Activated B cell treated with CpG ODN at 0.5 μM for 24 hours (primary cell): ENCODE data around the gene PSMD5. TPM values are rescaled to one million over a fixed set of nuclear protein-coding genes. Genes with fewer than 3 reads are reported as not detected.
A peak's percentile ranks its signal among the peaks of the same experiment; 100 is the strongest.

Experiments
- ATAC-seq: fragments of 200-7000 bp; cut with Tn5 transposase; one replicate; pipeline ENCODE4 v1.10.0; 2021; ENCODE audit warnings: low read depth, mild to moderate bottlenecking, moderate library complexity
- CTCF ChIA-PET: fragments of 350-600 bp; sonication (Branson Sonifier 250); formaldehyde crosslinking; loops from one replicate; lab custom pipeline; 2021; ENCODE audit warnings: antibody characterized with exemption; lab: Charles Lee
- POLR2A ChIA-PET: fragments of 350-600 bp; sonication (Branson Sonifier 250); formaldehyde crosslinking; loops from one replicate; lab custom pipeline; 2021; ENCODE audit warnings: antibody characterized with exemption; lab: Charles Lee
- DNase-seq: peaks from one replicate; pipeline ENCODE4 v3.0.0; 2022
- H3K27ac Mint-ChIP-seq: one replicate; pipeline ENCODE4 v1.8.0; 2020; ENCODE audit warnings: mixed read lengths
- H3K27me3 Mint-ChIP-seq: one replicate; pipeline ENCODE4 v1.8.0; 2021; ENCODE audit warnings: mixed read lengths
- H3K36me3 Mint-ChIP-seq: one replicate; pipeline ENCODE4 v1.8.0; 2021; ENCODE audit warnings: low read depth, mixed read lengths
- H3K4me1 Mint-ChIP-seq: one replicate; pipeline ENCODE4 v1.8.0; 2021; ENCODE audit warnings: mixed read lengths
- H3K4me3 Mint-ChIP-seq: one replicate; pipeline ENCODE4 v1.8.0; 2020; ENCODE audit warnings: mild to moderate bottlenecking, mixed read lengths
- H3K9me3 Mint-ChIP-seq: one replicate; pipeline ENCODE4 v1.8.0; 2020; ENCODE audit warnings: mixed read lengths
- CTCF ChIP-seq: fragments of 200-600 bp; IDR thresholded peaks from one replicate; pipeline ENCODE4 v1.8.0; 2022; ENCODE audit warnings: antibody characterized with exemption, mild to moderate bottlenecking
- intact Hi-C: fragments of 100-400 bp; cut with micrococcal nuclease; formaldehyde crosslinking; loops from one replicate; pipeline ENCODE4 v1.15.1; 2024
- total RNA-seq: library from RNA; stranded (reverse); gene quantifications from 2 replicates; pipeline ENCODE4 v1.2.3, GENCODE V29; 2022

The PSMD5 gene
- total RNA-seq, 1 donor from 2014 or later, result 38.9 TPM

GRCh38 chr9:120878188-120879130 is 35.7 kb upstream of the PSMD5 start:
- Mint-ChIP-seq H3K4me1 (peaks cover 49% of the 10 kb centered on the region), H3K9me3 (no peaks in the 10 kb centered on the region), H3K27me3 (peaks cover 4% of the 10 kb centered on the region), H3K27ac (peak overlapping the region; percentile 92), H3K36me3 (peaks cover 8% of the 10 kb centered on the region), H3K4me3 (peak overlapping the region; percentile 96)
- ChIA-PET POLR2A (interaction anchor here (1.3 to 3.8 kb wide), 3 partner anchors 13 to 48 kb away, joined by 3 to 33 read pairs (median 25); partner anchors contain the start of gene TRAF1), CTCF (no interaction called here)
- ATAC-seq, result no peak
- no peak for DNase-seq
- intact Hi-C loops, result no loop called here
- TF ChIP-seq CTCF, result no peak

GRCh38 chr9:120877276-120878034 is 34.7 kb upstream of the PSMD5 start:
- ATAC-seq, result peak; percentile 47
- H3K36me3 Mint-ChIP-seq, result peaks cover 14% of the 10 kb centered on the region
- DNase-seq, result peak; percentile 56
- TF ChIP-seq CTCF, result no peak
- H3K27ac Mint-ChIP-seq, result peak overlapping the region; percentile 92
- no peaks in the 10 kb centered on the region for H3K9me3 Mint-ChIP-seq
- peak overlapping the region; percentile 96 for H3K4me3 Mint-ChIP-seq
- peaks cover 54% of the 10 kb centered on the region for H3K4me1 Mint-ChIP-seq
- ChIA-PET POLR2A (interaction anchor here (0.6 to 3.8 kb wide), 12 partner anchors 9 to 84 kb away, joined by 3 to 33 read pairs (median 4); partner anchors contain the start of genes FBXW2 and TRAF1), CTCF (interaction anchor here (0.6 to 1.0 kb wide), 3 partner anchors 13 to 182 kb away, joined by 3 to 4 read pairs (median 3); no protein-coding TSS in a partner anchor)
- intact Hi-C loops, result loop anchor here (1.0 to 2.0 kb wide), 4 partner anchors 9 to 49 kb away; partner anchors contain the start of genes PSMD5 and TRAF1
- H3K27me3 Mint-ChIP-seq, result peaks cover 4% of the 10 kb centered on the region

- DNase-seq (no peak), ATAC-seq (peak; percentile 5)
- H3K9me3 Mint-ChIP-seq, result no peaks in the 10 kb centered on the region
- no peak for TF ChIP-seq CTCF
- intact Hi-C loops, result loop anchor here (1.0 to 2.0 kb wide), 6 partner anchors 9 to 59 kb away; partner anchors contain the start of genes PSMD5 and TRAF1
- H3K36me3 Mint-ChIP-seq, result peaks cover 16% of the 10 kb centered on the region
- POLR2A ChIA-PET, result interaction anchor here (0.9 to 3.8 kb wide), 12 partner anchors 10 to 83 kb away, joined by 3 to 33 read pairs (median 5); partner anchors contain the start of genes FBXW2 and TRAF1
- peaks cover 54% of the 10 kb centered on the region for H3K4me1 Mint-ChIP-seq
- H3K27me3 Mint-ChIP-seq, result peaks cover 3% of the 10 kb centered on the region
- H3K27ac Mint-ChIP-seq, result peak within 1 kb of the TSS; percentile 92
- H3K4me3 Mint-ChIP-seq, result peak within 1 kb of the TSS; percentile 96
- CTCF ChIA-PET, result interaction anchor here (1.0 kb wide), 1 partner anchor 13 kb away, joined by 4 read pairs; no protein-coding TSS in a partner anchor
Observed at GRCh38 chr9:120876842-120877240, 34.1 kb upstream of the PSMD5 start, which contains the start of gene PHF19. TSS of gene PHF19 (minus strand) at chr9:120877188. CDS start at chr9:120874741, 2,447 bp downstream.

- H3K27me3 Mint-ChIP-seq, result peaks cover 2% of the 10 kb centered on the region
- H3K36me3 Mint-ChIP-seq, result peaks cover 16% of the 10 kb centered on the region
- intact Hi-C loops, result loop anchor here (1.0 to 2.0 kb wide), 4 partner anchors 33 to 60 kb away; partner anchors contain the start of genes PSMD5 and TRAF1
- CTCF ChIA-PET, result interaction anchor here (0.6 kb wide), 1 partner anchor 184 kb away, joined by 3 read pairs; no protein-coding TSS in a partner anchor
- H3K9me3 Mint-ChIP-seq, result no peaks in the 10 kb centered on the region
- TF ChIP-seq CTCF, result no peak
- POLR2A ChIA-PET, result interaction anchor here (1.0 to 3.8 kb wide), 8 partner anchors 10 to 83 kb away, joined by 4 to 33 read pairs (median 10); partner anchors contain the start of genes FBXW2 and TRAF1
- peaks cover 54% of the 10 kb centered on the region for H3K4me1 Mint-ChIP-seq
- H3K27ac Mint-ChIP-seq, result peak overlapping the region; percentile 80
- DNase-seq (peak; percentile 66), ATAC-seq (peak; percentile 74)
- peak overlapping the region; percentile 83 for H3K4me3 Mint-ChIP-seq
Observed at GRCh38 chr9:120875954-120876841, 33.5 kb upstream of the PSMD5 start.
